Lower leg skin (tissue), 3 donors: ENCODE measurements around the gene C19orf12.

Experiments used
- CTCF ChIP-seq, 3 donors: fragments of 450-650 bp; IDR thresholded peaks; one replicate each; pipeline ENCODE4 v1.5.1; 2016; ENCODE audit warnings: antibody characterized with exemption in 3 of 3, mild to moderate bottlenecking in 3 of 3, moderate library complexity in 2 of 3
- POLR2A ChIP-seq, 2 donors: fragments of 450-650 bp; IDR thresholded peaks; one replicate each; pipeline ENCODE4 v1.6.1; 2016 to 2017; ENCODE audit warnings: antibody characterized with exemption in 2 of 2, mild to moderate bottlenecking in 1 of 2, moderate library complexity in 1 of 2

GRCh38 chr19:29682236-29682895, 32.7 kb downstream of the C19orf12 start:
- no peak for TF ChIP-seq CTCF (IDR thresholded peaks at IDR 0.05)
- no peak for TF ChIP-seq POLR2A (IDR thresholded peaks at IDR 0.05)
